ENCODE data around the gene PRKN.

Gene PRKN

DNA sequence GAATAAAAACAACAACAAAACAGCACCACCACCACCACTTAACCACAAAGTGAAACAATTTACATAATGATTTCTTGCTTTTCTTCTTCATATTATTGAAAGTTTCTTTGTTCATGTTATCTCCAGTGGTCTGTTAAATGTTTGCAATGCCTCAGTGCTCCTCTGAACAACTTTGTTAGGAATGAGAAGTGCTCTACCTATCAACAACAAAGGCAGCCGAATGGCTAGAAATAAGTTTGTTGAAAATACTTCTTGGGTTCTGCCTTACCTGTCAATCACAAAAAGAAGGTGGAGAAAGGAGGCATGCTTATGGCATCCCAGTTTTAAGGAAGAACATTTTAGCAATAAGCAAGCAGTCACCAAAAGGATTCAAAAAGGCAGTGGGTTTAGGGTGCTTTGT lies 490.2 kb downstream of the PRKN start:
- no peak for ATAC-seq
- TF ChIP-seq POU6F1 (CRISPR knock-in tag; IDR thresholded peaks at IDR 0.05; ENCODE audit: borderline replicate concordance, low read depth) = no peak
- no peak for TF ChIP-seq CSDC2 (CRISPR knock-in tag; IDR thresholded peaks at IDR 0.05)
- no peak for TF ChIP-seq RARB (CRISPR knock-in tag; IDR thresholded peaks at IDR 0.05)
- no peak for TF ChIP-seq SNAI2 (CRISPR knock-in tag; IDR thresholded peaks at IDR 0.05)
- TF ChIP-seq, protein P1, sequence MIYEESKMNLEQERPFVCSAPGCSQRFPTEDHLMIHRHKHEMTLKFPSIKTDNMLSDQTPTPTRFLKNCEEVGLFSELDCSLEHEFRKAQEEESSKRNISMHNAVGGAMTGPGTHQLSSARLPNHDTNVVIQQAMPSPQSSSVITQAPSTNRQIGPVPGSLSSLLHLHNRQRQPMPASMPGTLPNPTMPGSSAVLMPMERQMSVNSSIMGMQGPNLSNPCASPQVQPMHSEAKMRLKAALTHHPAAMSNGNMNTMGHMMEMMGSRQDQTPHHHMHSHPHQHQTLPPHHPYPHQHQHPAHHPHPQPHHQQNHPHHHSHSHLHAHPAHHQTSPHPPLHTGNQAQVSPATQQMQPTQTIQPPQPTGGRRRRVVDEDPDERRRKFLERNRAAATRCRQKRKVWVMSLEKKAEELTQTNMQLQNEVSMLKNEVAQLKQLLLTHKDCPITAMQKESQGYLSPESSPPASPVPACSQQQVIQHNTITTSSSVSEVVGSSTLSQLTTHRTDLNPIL (CRISPR knock-in tag; IDR thresholded peaks at IDR 0.05; ENCODE audit: low read depth) = no peak

- no peak for TF ChIP-seq TOX (CRISPR knock-in tag; IDR thresholded peaks at IDR 0.05; ENCODE audit: borderline replicate concordance)
- no peak for TF ChIP-seq ISL1 (CRISPR knock-in tag; IDR thresholded peaks at IDR 0.05)
- no peak for TF ChIP-seq ZC3H10 (CRISPR knock-in tag; IDR thresholded peaks at IDR 0.05)
- no peak for TF ChIP-seq ZNF565 (CRISPR knock-in tag; conservative IDR thresholded peaks at IDR 0.05; ENCODE audit: low read depth)
- no peak for TF ChIP-seq ZFP3 (CRISPR knock-in tag; IDR thresholded peaks at IDR 0.05)
- TF ChIP-seq GLIS3 (CRISPR knock-in tag; IDR thresholded peaks at IDR 0.05) = no peak
- no peak for TF ChIP-seq BACH2 (CRISPR knock-in tag; IDR thresholded peaks at IDR 0.05; ENCODE audit: borderline replicate concordance)
- no peak for TF ChIP-seq TCF4 (CRISPR knock-in tag; IDR thresholded peaks at IDR 0.05; ENCODE audit: borderline replicate concordance)
- TF ChIP-seq OSR1 (CRISPR knock-in tag; IDR thresholded peaks at IDR 0.05) = no peak
- no peak for TF ChIP-seq CSDC2 (CRISPR knock-in tag; IDR thresholded peaks at IDR 0.05)
- no peak for TF ChIP-seq ESRRG (CRISPR knock-in tag; IDR thresholded peaks at IDR 0.05)
- TF ChIP-seq ZNF8 (CRISPR knock-in tag; IDR thresholded peaks at IDR 0.05) = no peak
- TF ChIP-seq RARB (CRISPR knock-in tag; IDR thresholded peaks at IDR 0.05) = no peak
- TF ChIP-seq TSHZ2 (CRISPR knock-in tag; IDR thresholded peaks at IDR 0.05) = no peak
- TF ChIP-seq, protein P1 (CRISPR knock-in tag; IDR thresholded peaks at IDR 0.05; ENCODE audit: low read depth) = no peak
- TF ChIP-seq ZFP30 (CRISPR knock-in tag; IDR thresholded peaks at IDR 0.05) = no peak
- TF ChIP-seq ZNF70 (CRISPR knock-in tag; IDR thresholded peaks at IDR 0.05) = no peak
- ATAC-seq = no peak
Measured at GRCh38 chr6:162234631-162235030, 492.9 kb downstream of the PRKN start.

DNA sequence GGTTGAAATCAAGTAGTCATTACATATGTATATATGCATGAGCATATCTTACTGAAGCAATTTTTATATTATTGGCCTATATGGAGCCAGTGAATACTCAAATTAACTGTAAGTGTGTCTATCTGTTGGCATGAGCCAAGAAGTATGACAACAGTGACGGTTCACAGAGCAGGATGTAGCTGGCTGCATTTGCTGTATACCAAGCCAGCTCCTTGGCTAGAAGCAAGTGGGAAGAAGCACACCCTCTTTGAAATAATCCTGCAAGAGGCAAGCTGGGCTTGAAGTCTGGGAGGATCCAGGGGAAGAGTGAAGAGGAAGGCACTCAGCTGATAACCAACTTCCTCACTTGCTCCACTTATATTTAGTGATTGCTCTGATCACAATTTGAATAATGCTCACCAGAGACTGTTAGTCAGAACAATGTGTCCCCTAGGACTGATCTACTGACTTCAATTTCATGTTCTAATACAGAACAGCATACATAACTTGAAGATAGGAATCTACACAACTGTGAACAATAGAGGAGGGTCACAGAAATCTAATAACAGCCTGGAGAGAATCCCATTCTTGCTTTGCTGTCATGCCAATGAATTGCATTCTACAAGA lies 497.3 kb downstream of the PRKN start:
- TF ChIP-seq CSRNP3 (CRISPR knock-in tag; IDR thresholded peaks at IDR 0.05) = no peak
- TF ChIP-seq TSHZ2 (CRISPR knock-in tag; IDR thresholded peaks at IDR 0.05) = no peak
- no peak for TF ChIP-seq TCF4 (CRISPR knock-in tag; IDR thresholded peaks at IDR 0.05; ENCODE audit: borderline replicate concordance)
- no peak for TF ChIP-seq ISL1 (CRISPR knock-in tag; IDR thresholded peaks at IDR 0.05)
- no peak for TF ChIP-seq CSDC2 (CRISPR knock-in tag; IDR thresholded peaks at IDR 0.05)
- no peak for TF ChIP-seq ZFP30 (CRISPR knock-in tag; IDR thresholded peaks at IDR 0.05)
- TF ChIP-seq ZNF8 (CRISPR knock-in tag; IDR thresholded peaks at IDR 0.05) = no peak
- TF ChIP-seq ZNF565 (CRISPR knock-in tag; conservative IDR thresholded peaks at IDR 0.05; ENCODE audit: low read depth) = no peak
- no peak for TF ChIP-seq ARNTL (CRISPR knock-in tag; IDR thresholded peaks at IDR 0.05; ENCODE audit: borderline replicate concordance, low read depth)
- ATAC-seq = no peak

Data from SK-N-SH treated with all-trans-retinoic acid at 6 μM for 48 hours (cell line).